ENCODE results near the gene GRIN2A. TPM values are rescaled to one million over a fixed set of nuclear protein-coding genes. Genes with fewer than 3 reads are reported as not detected.

GRIN2A gene
- total RNA-seq, 4 donors from 2014 or later, result 0.25 to 26.1 (median 13.5) TPM

DNA sequence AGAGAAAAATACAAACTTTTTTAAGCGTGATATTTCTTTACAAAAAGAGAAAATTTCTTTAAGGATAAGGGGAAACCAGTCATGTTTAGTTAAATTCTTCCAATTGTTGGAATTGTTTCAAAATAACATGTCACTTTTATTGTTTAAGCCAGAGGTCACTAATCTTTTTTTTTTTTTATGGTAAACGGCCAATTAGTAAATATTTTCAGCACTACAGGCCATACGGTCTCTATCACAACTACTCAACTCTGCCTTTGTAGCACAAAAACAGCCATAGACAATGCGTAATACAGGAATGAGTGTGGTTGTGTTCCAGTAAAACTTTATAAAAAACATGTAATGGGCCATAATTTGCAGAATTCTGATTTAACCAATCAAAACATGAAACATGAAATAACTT is 401.4 kb downstream of the GRIN2A start:
- TF ChIP-seq, protein P1, sequence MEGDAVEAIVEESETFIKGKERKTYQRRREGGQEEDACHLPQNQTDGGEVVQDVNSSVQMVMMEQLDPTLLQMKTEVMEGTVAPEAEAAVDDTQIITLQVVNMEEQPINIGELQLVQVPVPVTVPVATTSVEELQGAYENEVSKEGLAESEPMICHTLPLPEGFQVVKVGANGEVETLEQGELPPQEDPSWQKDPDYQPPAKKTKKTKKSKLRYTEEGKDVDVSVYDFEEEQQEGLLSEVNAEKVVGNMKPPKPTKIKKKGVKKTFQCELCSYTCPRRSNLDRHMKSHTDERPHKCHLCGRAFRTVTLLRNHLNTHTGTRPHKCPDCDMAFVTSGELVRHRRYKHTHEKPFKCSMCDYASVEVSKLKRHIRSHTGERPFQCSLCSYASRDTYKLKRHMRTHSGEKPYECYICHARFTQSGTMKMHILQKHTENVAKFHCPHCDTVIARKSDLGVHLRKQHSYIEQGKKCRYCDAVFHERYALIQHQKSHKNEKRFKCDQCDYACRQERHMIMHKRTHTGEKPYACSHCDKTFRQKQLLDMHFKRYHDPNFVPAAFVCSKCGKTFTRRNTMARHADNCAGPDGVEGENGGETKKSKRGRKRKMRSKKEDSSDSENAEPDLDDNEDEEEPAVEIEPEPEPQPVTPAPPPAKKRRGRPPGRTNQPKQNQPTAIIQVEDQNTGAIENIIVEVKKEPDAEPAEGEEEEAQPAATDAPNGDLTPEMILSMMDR (IDR thresholded peaks at IDR 0.05), result no peak
- TF ChIP-seq POLR2AphosphoS5 (IDR thresholded peaks at IDR 0.05) (no peak), EP300 (IDR thresholded peaks at IDR 0.05) (no peak), POLR2A (IDR thresholded peaks at IDR 0.05) (no peak)
- no peaks in the 10 kb centered on the region for H3K4me1 ChIP-seq
- H3K27ac ChIP-seq, result no peak overlapping the region
- no peaks in the 10 kb centered on the region for H3K9me3 ChIP-seq
- no peak for ATAC-seq
- 34 to 59% methylated on average over 4 of the region's 4 CpGs for WGBS, 2 donors (ENCODE audit: low coverage in 1 of 2)
- no peaks in the 10 kb centered on the region for H3K36me3 ChIP-seq
- H3K4me3 ChIP-seq, result no peak overlapping the region
- no peaks in the 10 kb centered on the region for H3K27me3 ChIP-seq

DNA sequence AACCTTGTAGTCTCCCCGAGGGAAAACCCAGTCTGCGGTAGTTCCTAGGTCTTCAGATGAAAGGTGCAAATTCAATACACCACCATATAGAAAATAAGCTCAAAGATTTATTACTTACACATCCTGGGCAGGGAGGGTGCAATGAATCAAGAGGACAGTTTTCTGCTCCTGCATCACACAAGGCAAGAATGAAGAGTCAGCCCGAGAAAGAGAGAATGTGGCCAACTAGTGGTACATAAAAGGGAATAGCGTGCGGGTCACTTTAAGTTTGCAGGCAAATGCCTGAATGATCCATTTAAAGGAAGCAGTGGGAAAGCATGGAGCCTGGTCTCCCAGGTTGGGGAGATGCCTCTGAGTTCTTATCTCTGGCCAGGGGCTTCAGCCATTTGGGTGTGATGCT is 403.4 kb downstream of the GRIN2A start:
- no peaks in the 10 kb centered on the region for H3K9me3 ChIP-seq
- H3K27me3 ChIP-seq, result no peaks in the 10 kb centered on the region
- no peaks in the 10 kb centered on the region for H3K36me3 ChIP-seq
- no peaks in the 10 kb centered on the region for H3K4me1 ChIP-seq
- ATAC-seq, result no peak
- no peak overlapping the region for H3K27ac ChIP-seq
- WGBS, 2 donors (ENCODE audit: low coverage in 1 of 2), result 70 to 74% methylated on average over 3 to 5 of the region's 5 CpGs
- no peak for TF ChIP-seq EP300 (IDR thresholded peaks at IDR 0.05)
- TF ChIP-seq POLR2AphosphoS5 (IDR thresholded peaks at IDR 0.05), result no peak
- H3K4me3 ChIP-seq, result no peak overlapping the region

DNA sequence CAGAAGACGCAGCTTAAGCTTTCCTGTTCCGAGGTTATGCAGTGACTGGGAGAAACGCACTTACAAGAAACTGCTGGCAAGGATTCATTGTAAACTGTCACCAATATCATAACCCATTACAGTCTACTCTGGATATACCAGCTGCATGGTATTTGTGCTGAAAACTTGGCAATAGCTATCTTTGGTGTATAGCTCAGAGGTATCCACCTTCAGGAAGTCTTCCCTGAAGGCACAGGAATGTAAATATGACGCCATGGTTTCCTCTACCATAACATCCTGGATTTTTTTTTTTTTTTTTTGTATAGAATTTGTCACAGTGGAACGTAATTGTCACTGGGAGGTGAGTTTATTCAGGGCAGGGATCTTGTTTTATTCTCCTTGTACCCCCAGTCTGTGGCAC is 406.2 kb downstream of the GRIN2A start:
- no peak overlapping the region for H3K27ac ChIP-seq
- WGBS, 2 donors (ENCODE audit: low coverage in 1 of 2), result 60 to 85% methylated on average over 2 to 5 of the region's 5 CpGs
- no peaks in the 10 kb centered on the region for H3K27me3 ChIP-seq
- ATAC-seq, result no peak
- no peaks in the 10 kb centered on the region for H3K36me3 ChIP-seq
- no peaks in the 10 kb centered on the region for H3K4me1 ChIP-seq
- H3K9me3 ChIP-seq, result no peaks in the 10 kb centered on the region
- TF ChIP-seq EP300 (IDR thresholded peaks at IDR 0.05), result no peak
- TF ChIP-seq POLR2AphosphoS5 (IDR thresholded peaks at IDR 0.05), result no peak
- no peak for TF ChIP-seq POLR2A (IDR thresholded peaks at IDR 0.05)
- TF ChIP-seq, protein P1 (IDR thresholded peaks at IDR 0.05), result no peak
- no peak overlapping the region for H3K4me3 ChIP-seq

DNA sequence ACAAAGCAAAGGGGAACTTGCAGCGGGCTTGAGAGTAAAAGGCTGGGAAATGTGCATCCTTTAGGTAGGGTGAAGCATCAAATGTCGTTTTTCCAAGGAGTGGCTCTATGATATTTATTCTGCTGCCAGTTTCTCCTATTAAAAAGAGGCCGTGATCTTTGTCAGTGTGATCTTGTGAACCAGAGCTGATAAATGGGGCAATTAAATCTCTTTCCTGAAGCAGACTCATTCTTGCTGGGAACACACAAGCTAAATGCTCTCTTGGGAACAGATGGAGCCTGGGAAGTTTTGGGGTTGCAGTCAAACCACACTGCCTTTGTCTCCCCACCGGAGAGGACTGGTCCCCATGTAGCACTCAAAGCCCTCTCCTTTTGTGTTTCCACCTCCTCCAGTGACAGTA is 408.9 kb downstream of the GRIN2A start:
- Histone ChIP-seq H3K9me3 (no peaks in the 10 kb centered on the region), H3K27ac (no peak overlapping the region), H3K4me1 (no peaks in the 10 kb centered on the region), H3K4me3 (no peak overlapping the region), H3K36me3 (no peaks in the 10 kb centered on the region), H3K27me3 (no peaks in the 10 kb centered on the region)
- TF ChIP-seq POLR2A (IDR thresholded peaks at IDR 0.05) (no peak), EP300 (IDR thresholded peaks at IDR 0.05) (no peak), POLR2AphosphoS5 (IDR thresholded peaks at IDR 0.05) (no peak)
- TF ChIP-seq, protein P1 (IDR thresholded peaks at IDR 0.05), result no peak
- ATAC-seq, result no peak
- 54 to 63% methylated on average over 3 to 4 of the region's 4 CpGs for WGBS, 2 donors (ENCODE audit: low coverage in 1 of 2)

DNA sequence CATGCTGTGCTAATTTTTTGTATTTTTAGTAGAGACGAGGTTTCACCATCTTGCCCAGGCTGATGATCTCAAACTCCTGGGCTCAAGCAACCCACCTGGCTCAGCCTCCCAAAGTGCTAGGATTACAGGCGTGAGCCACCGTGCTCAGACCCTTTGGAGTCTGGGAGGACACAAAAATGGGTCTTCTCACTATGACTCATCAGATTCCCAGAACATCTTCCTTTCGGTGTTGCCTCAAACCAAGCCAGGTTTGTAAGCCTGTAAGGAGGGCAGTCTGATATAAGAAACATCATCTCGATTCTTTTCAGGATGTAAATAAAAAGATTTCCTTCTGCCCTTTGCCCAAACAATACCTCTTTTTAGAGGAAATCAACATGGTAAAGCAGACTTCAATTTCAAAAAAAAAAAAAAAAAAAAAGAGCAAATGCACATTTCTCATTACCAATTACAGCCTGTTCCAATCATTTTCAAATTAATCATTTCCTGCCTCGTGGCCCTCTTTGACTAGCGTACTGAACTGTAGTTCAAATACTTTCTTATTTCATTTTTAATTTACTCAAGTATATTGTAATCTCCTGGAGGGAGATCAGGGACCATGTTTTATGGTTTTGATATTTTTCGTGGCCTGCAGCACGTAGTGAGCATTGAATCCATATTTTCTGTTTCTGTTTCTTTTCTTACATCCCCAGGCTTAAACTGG is 409.6 kb downstream of the GRIN2A start:
- H3K4me3 ChIP-seq, result no peak overlapping the region
- H3K27me3 ChIP-seq, result no peaks in the 10 kb centered on the region
- no peak for TF ChIP-seq EP300 (IDR thresholded peaks at IDR 0.05)
- TF ChIP-seq POLR2A (IDR thresholded peaks at IDR 0.05), result no peak
- TF ChIP-seq POLR2AphosphoS5 (IDR thresholded peaks at IDR 0.05), result no peak
- TF ChIP-seq, protein P1 (IDR thresholded peaks at IDR 0.05), result no peak
- ATAC-seq, result no peak
- no peaks in the 10 kb centered on the region for H3K9me3 ChIP-seq
- H3K36me3 ChIP-seq, result no peaks in the 10 kb centered on the region
- no peak overlapping the region for H3K27ac ChIP-seq
- 60 to 61% methylated on average over 8 of the region's 9 CpGs for WGBS, 2 donors (ENCODE audit: low coverage in 1 of 2)
- H3K4me1 ChIP-seq, result no peaks in the 10 kb centered on the region

Measured in gastroesophageal sphincter (tissue), 4 donors.